B cell (primary cell): Measurements from ENCODE around the gene FTO. TPM values are rescaled to one million over a fixed set of nuclear protein-coding genes. Genes with fewer than 3 reads are reported as not detected.

Source experiments
- ATAC-seq: fragments of 200-7000 bp; cut with Tn5 transposase; one replicate; pipeline ENCODE4 v1.10.0; 2021; ENCODE audit warnings: low read depth, mild to moderate bottlenecking, moderate number of reproducible peaks, moderate library complexity
- CTCF ChIA-PET: fragments of 350-600 bp; sonication (Branson Sonifier 250); formaldehyde crosslinking; loops from one replicate; lab custom pipeline; 2021; ENCODE audit warnings: antibody characterized with exemption, inconsistent platforms; lab: Charles Lee
- POLR2A ChIA-PET: fragments of 350-600 bp; sonication (Branson Sonifier 250); formaldehyde crosslinking; loops from one replicate; lab custom pipeline; 2021; ENCODE audit warnings: antibody characterized with exemption; lab: Charles Lee
- DNase-seq: peaks from one replicate; pipeline ENCODE4 v3.0.0; 2013
- H2AFZ ChIP-seq: 2 replicates; pipeline ENCODE4 v1.6.1; 2012; ENCODE audit warnings: mild to moderate bottlenecking, low read depth, low read length; ENCODE audit not compliant: insufficient read depth, poor library complexity, severe bottlenecking
- H3K27ac ChIP-seq, 2 donors: 1 replicate in 1 of 2; 2 replicates in 1 of 2; pipeline ENCODE4 v1.5.1; 2012 to 2013; ENCODE audit warnings: low read length in 2 of 2, mild to moderate bottlenecking in 2 of 2, moderate library complexity in 1 of 2
- H3K27me3 ChIP-seq, 4 experiments: fragments of 200-600 bp in 1 of 4; sonication (generic) in 1 of 4; replicated peaks in 1 of 4; 1 replicate in 2 of 4; 2 replicates in 2 of 4; pipeline versions ENCODE4 v1.6.1 to v1.7.0; 2013 to 2016; ENCODE audit warnings: low read length in 3 of 4, mild to moderate bottlenecking in 2 of 4, mixed read lengths in 1 of 4, moderate library complexity in 1 of 4; ENCODE audit not compliant: insufficient read depth in 4 of 4, control insufficient read depth in 3 of 4; ENCODE audit errors: control extremely low read depth in 1 of 4
- H3K36me3 ChIP-seq, 2 experiments: replicated peaks in 1 of 2; 1 replicate in 1 of 2; 2 replicates in 1 of 2; pipeline versions ENCODE4 v1.6.1 to v1.7.1; 2013; ENCODE audit warnings: low read length in 1 of 2; ENCODE audit not compliant: insufficient read depth in 2 of 2, control insufficient read depth in 1 of 2; ENCODE audit errors: control extremely low read depth in 1 of 2, extremely low read depth in 1 of 2
- H3K4me1 ChIP-seq, 2 donors: fragments of 200-600 bp in 1 of 2; sonication (generic) in 1 of 2; 1 replicate in 1 of 2; 2 replicates in 1 of 2; pipeline versions ENCODE4 v1.5.1 to v1.6.1; 2013 to 2017; ENCODE audit warnings: low read length in 2 of 2; ENCODE audit not compliant: control insufficient read depth in 2 of 2, insufficient read depth in 2 of 2
- H3K4me2 ChIP-seq: replicated peaks from 2 replicates; pipeline ENCODE3; 2012; ENCODE audit warnings: mild to moderate bottlenecking, low read depth, low read length; ENCODE audit not compliant: poor library complexity, severe bottlenecking
- H3K4me3 ChIP-seq, 5 experiments: fragments of 200-600 bp in 1 of 5; sonication (generic) in 1 of 5; 1 replicate in 3 of 5; 2 replicates in 2 of 5; pipeline versions ENCODE4 v1.5.1 to v1.7.0; 2011 to 2016; ENCODE audit warnings: low read length in 4 of 5, mild to moderate bottlenecking in 4 of 5, low read depth in 2 of 5, control low read depth in 1 of 5, moderate library complexity in 1 of 5; ENCODE audit not compliant: insufficient read depth in 1 of 5; ENCODE audit errors: control extremely low read depth in 1 of 5, extremely low read depth in 1 of 5
- H3K79me2 ChIP-seq: fragments of 200-600 bp; sonication (generic); one replicate; pipeline ENCODE4 v1.6.0; 2016; ENCODE audit warnings: low read length; ENCODE audit not compliant: control insufficient read depth, insufficient read depth
- H3K9ac ChIP-seq: fragments of 200-600 bp; sonication (generic); 2 replicates; pipeline ENCODE4 v1.6.1; 2017; ENCODE audit warnings: mild to moderate bottlenecking, low read length, moderate library complexity
- H3K9me3 ChIP-seq, 3 donors: one replicate each; pipeline versions ENCODE4 v1.6.1 to v1.7.1; 2013; ENCODE audit warnings: low read length in 2 of 3; ENCODE audit not compliant: control insufficient read depth in 2 of 3, insufficient read depth in 1 of 3; ENCODE audit errors: control extremely low read depth in 1 of 3
- H4K20me1 ChIP-seq: 2 replicates; pipeline ENCODE4 v1.6.0; 2012; ENCODE audit warnings: mild to moderate bottlenecking, low read length; ENCODE audit not compliant: insufficient read depth, control insufficient read depth, poor library complexity, severe bottlenecking
- H3K27ac Mint-ChIP-seq: one replicate; pipeline ENCODE4 v1.8.0; 2021; ENCODE audit warnings: mixed read lengths
- H3K27me3 Mint-ChIP-seq: one replicate; pipeline ENCODE4 v1.8.0; 2021; ENCODE audit warnings: mixed read lengths
- H3K4me1 Mint-ChIP-seq: one replicate; pipeline ENCODE4 v1.8.0; 2021; ENCODE audit warnings: mixed read lengths
- H3K4me3 Mint-ChIP-seq: one replicate; pipeline ENCODE4 v1.8.0; 2021; ENCODE audit warnings: mixed read lengths
- H3K9me3 Mint-ChIP-seq: one replicate; pipeline ENCODE4 v1.8.0; 2022; ENCODE audit warnings: mixed read lengths; ENCODE audit not compliant: insufficient read depth
- CTCF ChIP-seq: fragments of 200-600 bp; IDR thresholded peaks from one replicate; pipeline ENCODE4 v1.8.0; 2022; ENCODE audit warnings: antibody characterized with exemption, mild to moderate bottlenecking
- EZH2 ChIP-seq: IDR thresholded peaks from 2 replicates; pipeline ENCODE4 v1.6.1; 2012; ENCODE audit warnings: borderline replicate concordance, low read depth, mild to moderate bottlenecking, moderate library complexity, low read length; ENCODE audit not compliant: insufficient read depth, poor library complexity, severe bottlenecking
- WGBS: methylation state at CpG from one replicate; pipeline ENCODE4 v1.1.5; 2013; ENCODE audit warnings: missing lambda C conversion rate; ENCODE audit not compliant: insufficient coverage; 5-methylcytosine and 5-hydroxymethylcytosine counted together
- intact Hi-C: fragments of 100-400 bp; cut with micrococcal nuclease; formaldehyde crosslinking; loops from one replicate; pipeline ENCODE4 v1.10.0; 2022
- polyA plus RNA-seq: library from polyadenylated mRNA; depleted of rRNA; stranded (reverse); fragments of >200 nt; gene quantifications from 2 replicates; pipeline ENCODE4 v1.2.3, GENCODE V29; 2012
- total RNA-seq, 2 donors: library from RNA; stranded (reverse); fragments of 120-200 nt in 1 of 2; gene quantifications; 1 replicate in 1 of 2; 2 replicates in 1 of 2; pipeline versions ENCODE4 v1.2.3 to v1.2.4, GENCODE V29; 2013 to 2022

Gene FTO
- total and polyA plus RNA-seq, 2 donors (not counting 1 experiment from before 2014, with no cell fraction given): 26.5 to 68.5 TPM

- ATAC-seq: no peak
- H3K9me3 Mint-ChIP-seq: no peaks in the 10 kb centered on the region
- Histone ChIP-seq H4K20me1 (peaks cover 22% of the 10 kb centered on the region), H3K36me3 (no peaks in the 10 kb centered on the region), H3K27ac (no peak overlapping the region), H3K4me3 (no peak overlapping the region), H3K27me3 (no peaks in the 10 kb centered on the region), H2AFZ (no peak overlapping the region), H3K4me2 (no peak overlapping the region), H3K9ac (no peak overlapping the region), H3K79me2 (peaks cover 55% of the 10 kb centered on the region), H3K9me3 (no peaks in the 10 kb centered on the region), H3K4me1 (no peaks in the 10 kb centered on the region)
- no peak overlapping the region for H3K27ac Mint-ChIP-seq
- H3K27me3 Mint-ChIP-seq: no peaks in the 10 kb centered on the region
- TF ChIP-seq EZH2: no peak
- no peak for TF ChIP-seq CTCF
- DNase-seq: no peak
- intact Hi-C loops: no loop called here
- CTCF ChIA-PET: no interaction called here
- POLR2A ChIA-PET: no interaction called here
- no CpG with 5 or more reads among the region's 1 CpG for WGBS
- no peak overlapping the region for H3K4me3 Mint-ChIP-seq
- peaks cover 16% of the 10 kb centered on the region for H3K4me1 Mint-ChIP-seq
Measured at GRCh38 chr16:53784291-53784690, 80.3 kb downstream of the FTO start.

GRCh38 chr16:53785044-53785443, 81.1 kb downstream of the FTO start:
- Mint-ChIP-seq H3K4me1 (peaks cover 17% of the 10 kb centered on the region), H3K4me3 (no peak overlapping the region), H3K27me3 (no peaks in the 10 kb centered on the region), H3K9me3 (no peaks in the 10 kb centered on the region), H3K27ac (no peak overlapping the region)
- Histone ChIP-seq H3K4me1 (no peaks in the 10 kb centered on the region), H3K27ac (no peak overlapping the region), H3K9ac (no peak overlapping the region), H3K4me2 (no peak overlapping the region), H3K27me3 (no peaks in the 10 kb centered on the region), H2AFZ (no peak overlapping the region), H3K36me3 (no peaks in the 10 kb centered on the region), H3K9me3 (no peaks in the 10 kb centered on the region), H4K20me1 (peaks cover 22% of the 10 kb centered on the region), H3K4me3 (no peak overlapping the region), H3K79me2 (peaks cover 48% of the 10 kb centered on the region)
- DNase-seq (no peak), ATAC-seq (no peak)
- ChIA-PET CTCF (no interaction called here), POLR2A (no interaction called here)
- TF ChIP-seq EZH2 (no peak), CTCF (no peak)
- intact Hi-C loops: no loop called here
